Measurements from ENCODE around the gene SKIDA1. TPM values are rescaled to one million over a fixed set of nuclear protein-coding genes. Genes with fewer than 3 reads are reported as not detected.

The SKIDA1 gene
- total RNA-seq, 1 donor from 2014 or later: 1.3 TPM

- DNase-seq: no peak
Measured at GRCh38 chr10:21519941-21520436, 5.5 kb downstream of the SKIDA1 start.

GRCh38 chr10:21519397-21519933 is 6.0 kb downstream of the SKIDA1 start:
- Mint-ChIP-seq H3K4me3 (ENCODE audit: unreplicated experiment) (peak overlapping the region; percentile 93), H3K27ac (ENCODE audit: unreplicated experiment) (no peak overlapping the region), H3K27me3 (ENCODE audit: unreplicated experiment) (peaks cover 25% of the 10 kb centered on the region), H3K4me1 (ENCODE audit: low read depth, unreplicated experiment) (peaks cover 54% of the 10 kb centered on the region), H3K36me3 (ENCODE audit: unreplicated experiment) (no peaks in the 10 kb centered on the region), H3K9me3 (ENCODE audit: unreplicated experiment) (peaks cover 24% of the 10 kb centered on the region)
- DNase-seq: no peak
- TF ChIP-seq CTCF (IDR thresholded peaks at IDR 0.05; ENCODE audit: partially characterized antibody, unreplicated experiment): no peak

More at GRCh38 chr10:21519941-21520436, 5.5 kb downstream of the SKIDA1 start:
- Mint-ChIP-seq H3K4me3 (ENCODE audit: unreplicated experiment) (peak overlapping the region; percentile 93), H3K27ac (ENCODE audit: unreplicated experiment) (no peak overlapping the region), H3K36me3 (ENCODE audit: unreplicated experiment) (no peaks in the 10 kb centered on the region), H3K4me1 (ENCODE audit: low read depth, unreplicated experiment) (peaks cover 53% of the 10 kb centered on the region), H3K9me3 (ENCODE audit: unreplicated experiment) (peaks cover 24% of the 10 kb centered on the region), H3K27me3 (ENCODE audit: unreplicated experiment) (peaks cover 28% of the 10 kb centered on the region)
- TF ChIP-seq CTCF (IDR thresholded peaks at IDR 0.05; ENCODE audit: partially characterized antibody, unreplicated experiment): no peak

GRCh38 chr10:21518641-21519396 is 6.7 kb downstream of the SKIDA1 start:
- Mint-ChIP-seq H3K27me3 (ENCODE audit: unreplicated experiment) (peaks cover 25% of the 10 kb centered on the region), H3K27ac (ENCODE audit: unreplicated experiment) (no peak overlapping the region), H3K36me3 (ENCODE audit: unreplicated experiment) (no peaks in the 10 kb centered on the region), H3K9me3 (ENCODE audit: unreplicated experiment) (peaks cover 23% of the 10 kb centered on the region), H3K4me1 (ENCODE audit: low read depth, unreplicated experiment) (peaks cover 53% of the 10 kb centered on the region), H3K4me3 (ENCODE audit: unreplicated experiment) (peak overlapping the region; percentile 93)
- TF ChIP-seq CTCF (IDR thresholded peaks at IDR 0.05; ENCODE audit: partially characterized antibody, unreplicated experiment): no peak
- no peak for DNase-seq

- TF ChIP-seq CTCF (IDR thresholded peaks at IDR 0.05; ENCODE audit: partially characterized antibody, unreplicated experiment): no peak
- peaks cover 47% of the 10 kb centered on the region for H3K4me1 Mint-ChIP-seq (ENCODE audit: low read depth, unreplicated experiment)
Measured at GRCh38 chr10:21518149-21518640, 7.3 kb downstream of the SKIDA1 start.

More at GRCh38 chr10:21518149-21518640, 7.3 kb downstream of the SKIDA1 start:
- peaks cover 18% of the 10 kb centered on the region for H3K9me3 Mint-ChIP-seq (ENCODE audit: unreplicated experiment)
- no peak for DNase-seq
- H3K36me3 Mint-ChIP-seq (ENCODE audit: unreplicated experiment): no peaks in the 10 kb centered on the region
- H3K4me3 Mint-ChIP-seq (ENCODE audit: unreplicated experiment): peak overlapping the region; percentile 93
- peak overlapping the region; percentile 60 for H3K27ac Mint-ChIP-seq (ENCODE audit: unreplicated experiment)
- peaks cover 25% of the 10 kb centered on the region for H3K27me3 Mint-ChIP-seq (ENCODE audit: unreplicated experiment)
